Uterus (tissue), 4 donors: Measurements from ENCODE around the gene SLC5A4. TPM values are rescaled to one million over a fixed set of nuclear protein-coding genes. Genes with fewer than 3 reads are reported as not detected.

ENCODE experiments used
- DNase-seq, 2 donors: peaks; one replicate each; pipeline ENCODE4 v3.0.0-alpha.2; 2019 to 2020
- H3K27ac ChIP-seq, 2 donors: fragments of 200-600 bp; sonication (generic); 1 replicate in 1 of 2; 2 replicates in 1 of 2; pipeline ENCODE4 v1.5.1; 2016 to 2018
- H3K27me3 ChIP-seq, 2 donors: fragments of 200-600 bp; sonication (generic); one replicate each; pipeline ENCODE4 v1.5.1; 2018 to 2019; ENCODE audit warnings: control low read depth in 1 of 2
- H3K36me3 ChIP-seq, 2 donors: fragments of 200-600 bp; sonication (generic); one replicate each; pipeline ENCODE4 v1.5.1; 2019; ENCODE audit warnings: control low read depth in 1 of 2
- H3K4me1 ChIP-seq, 2 donors: fragments of 200-600 bp; sonication (generic); one replicate each; pipeline ENCODE4 v1.5.1; 2018 to 2019; ENCODE audit warnings: control low read depth in 1 of 2
- H3K4me3 ChIP-seq, 2 donors: fragments of 200-600 bp; sonication (generic); 1 replicate in 1 of 2; 2 replicates in 1 of 2; pipeline ENCODE4 v1.5.1; 2018 to 2019; ENCODE audit warnings: mild to moderate bottlenecking in 1 of 2
- H3K9me3 ChIP-seq, 2 donors: fragments of 200-600 bp; sonication (generic); one replicate each; pipeline ENCODE4 v1.5.1; 2019; ENCODE audit warnings: control low read depth in 1 of 2
- POLR2A ChIP-seq, 2 donors: fragments of 450-650 bp; IDR thresholded peaks; one replicate each; pipeline ENCODE4 v1.6.1; 2016; ENCODE audit warnings: antibody characterized with exemption in 2 of 2, mild to moderate bottlenecking in 1 of 2, moderate library complexity in 1 of 2
- intact Hi-C: fragments of 100-400 bp; cut with DNase I; formaldehyde crosslinking; loops from one replicate; pipeline ENCODE4 v1.15.1; 2023; ENCODE audit warnings: low total_unique reads
- total RNA-seq, 4 donors: library from RNA; depleted of rRNA in 3 of 4; stranded (reverse); fragments of >200 nt in 3 of 4; gene quantifications; one replicate each; pipeline versions ENCODE4 v1.1.0 to v1.2.4, GENCODE V29; 2014 to 2023
- TF ChIP-seq, protein P1 (sequence below), 4 experiments: fragments of 200-600 bp in 2 of 4; fragments of 450-650 bp in 2 of 4; sonication (generic) in 2 of 4; IDR thresholded peaks; one replicate each; pipeline ENCODE4 v1.5.1; 2016 to 2019; ENCODE audit warnings: antibody characterized with exemption in 4 of 4, mild to moderate bottlenecking in 2 of 4, moderate library complexity in 1 of 4
- donor health status: DM: yes; HTN: yes; CAD: no.

The SLC5A4 gene
- total RNA-seq, 4 donors from 2014 or later, result 4.7 to 4.9 TPM; not detected in 2

DNA sequence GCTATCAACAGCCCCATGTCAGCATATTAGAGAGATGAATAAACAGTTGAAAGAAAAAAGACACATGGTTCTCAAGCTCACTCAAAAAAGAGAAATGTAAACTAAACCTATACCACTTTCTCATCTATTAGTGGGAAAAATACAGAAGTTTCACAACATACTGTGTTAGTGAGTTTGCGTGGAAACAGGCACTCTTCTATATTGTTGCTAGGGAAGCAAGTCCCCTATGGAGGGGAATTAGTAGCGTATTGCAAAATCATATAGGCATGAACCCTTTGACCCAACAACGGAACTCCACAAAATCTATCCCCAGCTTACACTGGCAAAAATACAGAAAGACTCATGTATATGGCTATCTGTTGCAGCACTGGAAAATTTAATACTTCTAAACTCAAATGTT lies 36.1 kb downstream of the SLC5A4 start:
- no peaks in the 10 kb centered on the region for H3K9me3 ChIP-seq
- DNase-seq, result no peak
- H3K4me1 ChIP-seq, result no peaks in the 10 kb centered on the region
- H3K36me3 ChIP-seq, result no peaks in the 10 kb centered on the region
- no peak overlapping the region for H3K27ac ChIP-seq
- intact Hi-C loops, result no loop called here
- no peak overlapping the region for H3K4me3 ChIP-seq
- TF ChIP-seq, protein P1, sequence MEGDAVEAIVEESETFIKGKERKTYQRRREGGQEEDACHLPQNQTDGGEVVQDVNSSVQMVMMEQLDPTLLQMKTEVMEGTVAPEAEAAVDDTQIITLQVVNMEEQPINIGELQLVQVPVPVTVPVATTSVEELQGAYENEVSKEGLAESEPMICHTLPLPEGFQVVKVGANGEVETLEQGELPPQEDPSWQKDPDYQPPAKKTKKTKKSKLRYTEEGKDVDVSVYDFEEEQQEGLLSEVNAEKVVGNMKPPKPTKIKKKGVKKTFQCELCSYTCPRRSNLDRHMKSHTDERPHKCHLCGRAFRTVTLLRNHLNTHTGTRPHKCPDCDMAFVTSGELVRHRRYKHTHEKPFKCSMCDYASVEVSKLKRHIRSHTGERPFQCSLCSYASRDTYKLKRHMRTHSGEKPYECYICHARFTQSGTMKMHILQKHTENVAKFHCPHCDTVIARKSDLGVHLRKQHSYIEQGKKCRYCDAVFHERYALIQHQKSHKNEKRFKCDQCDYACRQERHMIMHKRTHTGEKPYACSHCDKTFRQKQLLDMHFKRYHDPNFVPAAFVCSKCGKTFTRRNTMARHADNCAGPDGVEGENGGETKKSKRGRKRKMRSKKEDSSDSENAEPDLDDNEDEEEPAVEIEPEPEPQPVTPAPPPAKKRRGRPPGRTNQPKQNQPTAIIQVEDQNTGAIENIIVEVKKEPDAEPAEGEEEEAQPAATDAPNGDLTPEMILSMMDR (IDR thresholded peaks at IDR 0.05), result no peak
- no peak for TF ChIP-seq POLR2A (IDR thresholded peaks at IDR 0.05)
- peaks cover 0 to 6% of the 10 kb centered on the region in 2 donors for H3K27me3 ChIP-seq

DNA sequence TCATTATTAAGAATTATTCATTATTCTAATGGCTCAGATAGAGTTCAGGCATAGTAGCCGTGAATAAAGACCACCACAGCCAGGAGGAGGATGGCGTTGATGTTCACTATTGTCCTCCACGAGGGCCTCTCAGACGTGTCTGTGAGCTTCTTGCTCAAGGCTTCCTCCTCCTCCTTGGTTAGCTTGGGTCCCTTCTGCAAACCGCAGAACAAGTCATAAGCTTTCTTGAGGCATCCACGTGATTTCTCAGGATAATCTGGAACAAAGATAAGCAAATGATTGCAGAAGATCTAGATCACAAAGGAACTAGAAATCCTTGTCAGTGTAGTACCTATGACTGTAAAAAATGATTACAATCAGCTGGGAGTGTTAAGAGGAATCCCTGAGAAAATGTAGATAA lies 36.7 kb downstream of the SLC5A4 start:
- no peak for TF ChIP-seq POLR2A (IDR thresholded peaks at IDR 0.05)
- TF ChIP-seq, protein P1 (IDR thresholded peaks at IDR 0.05), result no peak
- no peaks in the 10 kb centered on the region for H3K9me3 ChIP-seq
- no peaks in the 10 kb centered on the region for H3K36me3 ChIP-seq
- peaks cover 0 to 6% of the 10 kb centered on the region in 2 donors for H3K27me3 ChIP-seq
- intact Hi-C loops, result no loop called here
- H3K27ac ChIP-seq, result no peak overlapping the region
- no peak for DNase-seq
- no peak overlapping the region for H3K4me3 ChIP-seq
- H3K4me1 ChIP-seq, result no peaks in the 10 kb centered on the region

DNA sequence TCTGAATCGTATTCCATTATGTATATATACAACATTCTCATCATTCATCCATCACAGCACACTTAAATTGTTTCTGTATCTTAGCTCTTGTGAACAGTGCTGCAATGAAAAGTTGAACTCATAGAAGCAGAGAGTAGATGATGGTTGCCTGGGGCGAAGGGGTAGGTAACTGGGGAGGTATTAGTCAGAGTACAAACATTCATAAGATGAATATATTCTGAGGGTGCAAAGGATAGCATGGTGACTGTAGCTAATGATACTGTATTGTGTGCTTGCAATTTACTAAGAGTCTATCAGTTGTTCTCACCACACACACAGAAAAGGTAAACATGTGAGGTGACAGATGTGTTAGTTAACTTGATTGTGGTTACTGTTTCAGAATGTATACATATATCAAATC lies 37.7 kb downstream of the SLC5A4 start:
- DNase-seq, result no peak
- peaks cover 0 to 6% of the 10 kb centered on the region in 2 donors for H3K27me3 ChIP-seq
- intact Hi-C loops, result no loop called here
- H3K9me3 ChIP-seq, result no peaks in the 10 kb centered on the region
- H3K4me1 ChIP-seq, result no peaks in the 10 kb centered on the region
- TF ChIP-seq, protein P1 (IDR thresholded peaks at IDR 0.05), result no peak
- TF ChIP-seq POLR2A (IDR thresholded peaks at IDR 0.05), result no peak
- H3K36me3 ChIP-seq, result no peaks in the 10 kb centered on the region
- no peak overlapping the region for H3K27ac ChIP-seq
- no peak overlapping the region for H3K4me3 ChIP-seq

DNA sequence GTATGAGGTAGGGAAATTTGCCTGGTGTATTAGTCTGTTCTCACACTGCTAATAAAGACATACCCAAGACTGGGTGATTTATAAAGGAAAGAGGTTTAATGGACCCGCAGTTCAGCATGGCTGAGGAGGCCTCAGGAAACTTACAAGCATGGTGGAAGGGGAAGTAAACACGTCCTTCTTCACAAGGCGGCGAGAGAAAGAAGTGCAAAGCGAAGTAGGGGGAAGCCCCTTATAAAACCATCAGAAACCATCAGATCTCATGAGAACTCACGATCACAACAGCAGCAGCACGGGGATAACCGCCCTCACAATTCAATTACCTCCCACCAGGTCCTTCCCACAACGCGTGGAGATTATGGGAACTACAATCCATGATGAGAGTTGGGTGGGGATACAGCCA lies 38.2 kb downstream of the SLC5A4 start:
- H3K4me3 ChIP-seq, result no peak overlapping the region
- H3K27ac ChIP-seq, result no peak overlapping the region
- H3K4me1 ChIP-seq, result no peaks in the 10 kb centered on the region
- DNase-seq, result no peak
- H3K27me3 ChIP-seq, result peaks cover 0 to 6% of the 10 kb centered on the region in 2 donors
- no peaks in the 10 kb centered on the region for H3K9me3 ChIP-seq
- intact Hi-C loops, result no loop called here
- no peaks in the 10 kb centered on the region for H3K36me3 ChIP-seq
- TF ChIP-seq, protein P1 (IDR thresholded peaks at IDR 0.05), result no peak
- TF ChIP-seq POLR2A (IDR thresholded peaks at IDR 0.05), result no peak

DNA sequence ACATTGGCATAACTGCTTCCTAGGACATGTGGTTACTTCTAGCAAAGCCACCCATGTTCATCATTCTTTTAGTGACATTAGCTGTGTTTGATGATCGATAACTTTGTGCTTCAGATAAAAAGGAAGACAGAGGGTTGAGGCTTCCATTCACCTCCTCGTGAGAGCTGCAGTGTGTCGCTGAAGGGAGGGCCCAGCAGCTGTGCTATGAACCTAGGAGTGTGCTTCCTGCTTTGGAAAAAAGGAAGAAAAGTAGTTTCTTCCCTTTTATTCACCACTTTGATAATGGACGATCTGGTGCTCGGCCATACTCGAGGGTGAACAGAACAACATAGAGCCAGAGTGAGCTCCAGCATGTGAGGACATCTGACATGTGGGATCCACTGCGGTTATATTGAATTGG lies 44.1 kb downstream of the SLC5A4 start:
- no peak for DNase-seq
- intact Hi-C loops, result no loop called here

More for the DNA sequence above, 44.1 kb downstream of the SLC5A4 start:
- no peak overlapping the region for H3K27ac ChIP-seq
- no peaks in the 10 kb centered on the region for H3K36me3 ChIP-seq
- TF ChIP-seq, protein P1 (IDR thresholded peaks at IDR 0.05), result no peak
- TF ChIP-seq POLR2A (IDR thresholded peaks at IDR 0.05), result no peak
- no peak overlapping the region for H3K4me3 ChIP-seq
- no peaks in the 10 kb centered on the region for H3K4me1 ChIP-seq
- H3K9me3 ChIP-seq, result no peaks in the 10 kb centered on the region
- peaks cover 0 to 5% of the 10 kb centered on the region in 2 donors for H3K27me3 ChIP-seq
